B cell (primary cell): Measurements from ENCODE around the gene CARS2.

Source experiments
- CTCF ChIP-seq: fragments of 200-600 bp; IDR thresholded peaks from one replicate; pipeline ENCODE4 v1.8.0; 2022; ENCODE audit warnings: antibody characterized with exemption, mild to moderate bottlenecking
- EZH2 ChIP-seq: IDR thresholded peaks from 2 replicates; pipeline ENCODE4 v1.6.1; 2012; ENCODE audit warnings: borderline replicate concordance, low read depth, mild to moderate bottlenecking, moderate library complexity, low read length; ENCODE audit not compliant: insufficient read depth, poor library complexity, severe bottlenecking

GRCh38 chr13:110637275-110637674 lies 68.6 kb downstream of the CARS2 start:
- TF ChIP-seq CTCF (no peak), EZH2 (no peak)
